ENCODE measurements around the gene LRRC72.
"Not testable (repeated sequence)": the region's sequence is repeated elsewhere in the genome, so short reads cannot be mapped to it uniquely, and the experiment has no call there.

Gene LRRC72

DNA sequence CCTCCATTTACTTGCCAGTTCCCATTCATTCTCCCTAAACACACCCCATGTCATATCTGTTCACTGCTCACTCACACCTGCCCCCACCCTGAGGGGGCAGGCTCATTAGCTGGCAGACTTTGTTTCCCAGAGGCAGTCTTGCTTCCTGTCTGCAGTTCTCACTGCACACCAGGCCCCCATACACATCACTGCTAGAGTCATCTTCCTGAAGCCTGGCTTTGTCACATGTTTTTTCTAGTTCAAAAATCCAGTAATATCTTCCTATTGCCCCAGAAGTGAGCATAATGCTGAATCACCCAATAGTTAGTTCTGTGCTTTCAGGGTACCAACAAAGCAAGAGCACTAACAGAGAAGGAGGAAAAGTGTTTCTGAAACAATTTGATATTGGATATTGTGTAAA, 1.9 kb downstream of the LRRC72 start:
- in situ Hi-C loops (cut with MboI; ENCODE audit: low sequenced_read_pairs), result no loop called here

- in situ Hi-C loops (cut with MboI; ENCODE audit: low sequenced_read_pairs), result no loop called here
Observed at GRCh38 chr7:16529697-16530096, 3.1 kb downstream of the LRRC72 start.

- in situ Hi-C loops (cut with MboI; ENCODE audit: low sequenced_read_pairs), result no loop called here
Observed at GRCh38 chr7:16531707-16532106, 5.1 kb downstream of the LRRC72 start.

GRCh38 chr7:16532272-16532671, 5.6 kb downstream of the LRRC72 start:
- in situ Hi-C loops (cut with MboI; ENCODE audit: low sequenced_read_pairs), result no loop called here

GRCh38 chr7:16535500-16535899, 8.9 kb downstream of the LRRC72 start:
- in situ Hi-C loops (cut with MboI; ENCODE audit: low sequenced_read_pairs), result no loop called here

DNA sequence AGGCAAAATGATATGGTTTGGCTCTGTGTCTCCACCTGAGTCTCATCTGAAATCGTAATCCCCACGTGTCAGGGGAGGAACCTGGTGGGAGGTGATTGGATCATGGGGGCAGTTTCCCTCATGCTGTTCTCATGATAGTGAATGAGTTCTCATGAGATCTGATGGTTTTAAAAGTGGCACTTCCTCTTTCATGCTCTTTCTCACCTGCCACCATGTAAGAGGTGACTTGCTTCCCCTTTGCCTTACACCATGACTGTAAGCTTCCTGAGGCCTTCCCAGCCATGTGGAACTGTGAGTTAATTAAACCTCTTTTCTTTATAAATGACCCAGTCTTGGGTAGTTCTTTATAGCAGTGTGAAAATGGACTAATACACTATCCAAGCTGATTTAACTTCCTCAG, 13.9 kb downstream of the LRRC72 start:
- in situ Hi-C loops (cut with MboI; ENCODE audit: low sequenced_read_pairs), result not testable (repeated sequence)

DNA sequence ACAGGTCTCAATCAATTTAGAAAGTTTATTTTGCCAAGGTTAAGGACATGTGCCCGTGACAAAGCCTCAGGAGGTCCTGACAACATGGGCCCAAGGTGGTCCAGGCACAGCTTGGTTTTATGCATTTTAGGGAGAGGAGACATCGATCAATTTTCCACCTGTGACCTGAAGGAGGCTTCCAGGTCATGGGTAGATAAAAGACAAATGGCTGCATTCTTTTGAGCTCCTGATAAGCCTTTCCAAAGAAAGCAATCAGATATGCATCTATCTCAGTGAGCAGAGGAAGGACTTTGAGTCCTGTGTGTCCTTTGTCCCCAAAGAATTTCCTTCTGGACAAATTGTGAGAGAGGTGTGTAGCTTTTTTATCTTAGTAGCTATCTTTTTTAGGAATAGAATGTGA, 15.8 kb downstream of the LRRC72 start:
- in situ Hi-C loops (cut with MboI; ENCODE audit: low sequenced_read_pairs), result no loop called here

GRCh38 chr7:16543456-16543855, 16.8 kb downstream of the LRRC72 start:
- in situ Hi-C loops (cut with MboI; ENCODE audit: low sequenced_read_pairs), result no loop called here

DNA sequence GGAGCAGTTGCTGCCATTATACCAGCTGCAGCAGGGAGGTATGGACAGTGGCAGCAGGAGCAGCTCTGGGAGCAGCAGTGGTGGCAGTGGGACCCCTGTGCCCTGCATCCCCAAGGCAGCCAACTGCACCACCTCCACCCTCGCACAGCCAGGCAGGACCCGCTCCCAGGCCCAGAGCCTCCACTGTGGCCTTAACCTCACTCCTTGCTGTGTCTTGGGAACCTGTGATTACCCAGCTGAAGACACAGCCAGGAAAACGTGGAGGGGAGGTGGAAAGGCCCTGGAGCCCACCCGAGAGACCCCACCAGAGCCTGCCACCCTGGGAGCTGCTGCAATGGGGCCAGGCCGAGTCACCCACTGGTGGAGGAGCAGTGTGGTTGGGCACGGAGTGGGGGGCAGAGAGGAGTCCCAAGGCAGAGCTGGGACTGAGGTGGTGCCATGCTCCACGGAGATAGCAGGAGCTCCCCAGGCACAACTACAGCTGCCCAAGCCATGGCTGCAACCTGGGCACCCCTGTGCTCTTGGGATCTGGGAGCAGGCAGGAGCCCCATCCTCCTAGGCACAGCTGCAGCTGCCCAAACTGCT, 20.4 kb downstream of the LRRC72 start:
- in situ Hi-C loops (cut with MboI; ENCODE audit: low sequenced_read_pairs), result no loop called here

GRCh38 chr7:16548428-16548827, 21.8 kb downstream of the LRRC72 start:
- in situ Hi-C loops (cut with MboI; ENCODE audit: low sequenced_read_pairs), result no loop called here

DNA sequence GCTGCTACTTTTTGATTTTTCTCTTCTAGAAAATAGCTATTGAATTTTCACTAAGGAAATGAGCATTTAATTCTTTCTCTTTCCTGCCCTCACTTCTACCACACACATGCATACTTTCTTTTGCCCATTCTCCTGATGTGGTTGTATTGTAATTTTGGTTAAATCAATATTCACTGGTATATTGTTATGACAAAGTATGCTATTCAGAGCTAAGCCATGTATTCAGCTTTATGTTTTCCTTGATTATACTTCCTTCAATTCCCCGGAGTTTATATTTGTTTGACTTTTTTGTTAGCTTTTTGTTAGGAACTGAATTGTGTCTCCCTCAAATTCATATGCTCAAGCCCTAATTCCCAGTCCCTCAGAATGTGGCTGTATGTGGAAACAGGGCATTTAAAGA, 24.0 kb downstream of the LRRC72 start:
- in situ Hi-C loops (cut with MboI; ENCODE audit: low sequenced_read_pairs), result loop anchor here (25.0 kb wide), 1 partner anchor 463 kb away; no protein-coding TSS in a partner anchor

- in situ Hi-C loops (cut with MboI; ENCODE audit: low sequenced_read_pairs), result loop anchor here (25.0 kb wide), 1 partner anchor 467 kb away; no protein-coding TSS in a partner anchor
Observed at GRCh38 chr7:16554518-16555236, 28.1 kb downstream of the LRRC72 start.

DNA sequence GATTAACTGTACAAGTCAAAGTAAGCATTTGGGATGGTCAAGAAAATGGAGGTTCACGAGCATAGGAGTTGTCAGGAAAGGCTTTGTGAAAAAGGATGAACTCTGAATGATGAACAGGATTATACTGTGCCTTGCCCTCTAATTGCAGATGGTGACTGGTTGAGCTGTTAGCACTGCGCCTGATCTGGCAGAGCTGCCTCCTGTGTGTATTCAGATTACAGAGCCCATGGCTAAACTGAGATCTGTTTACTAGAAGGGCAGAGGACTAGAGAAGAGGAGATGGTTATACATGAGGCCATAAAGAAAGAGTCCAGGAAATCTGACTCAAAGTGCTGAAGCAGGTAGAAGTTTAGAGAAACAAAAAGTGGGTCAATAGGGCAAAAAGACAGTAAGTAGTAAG, 29.7 kb downstream of the LRRC72 start:
- in situ Hi-C loops (cut with MboI; ENCODE audit: low sequenced_read_pairs), result loop anchor here (25.0 kb wide), 1 partner anchor 469 kb away; no protein-coding TSS in a partner anchor

DNA sequence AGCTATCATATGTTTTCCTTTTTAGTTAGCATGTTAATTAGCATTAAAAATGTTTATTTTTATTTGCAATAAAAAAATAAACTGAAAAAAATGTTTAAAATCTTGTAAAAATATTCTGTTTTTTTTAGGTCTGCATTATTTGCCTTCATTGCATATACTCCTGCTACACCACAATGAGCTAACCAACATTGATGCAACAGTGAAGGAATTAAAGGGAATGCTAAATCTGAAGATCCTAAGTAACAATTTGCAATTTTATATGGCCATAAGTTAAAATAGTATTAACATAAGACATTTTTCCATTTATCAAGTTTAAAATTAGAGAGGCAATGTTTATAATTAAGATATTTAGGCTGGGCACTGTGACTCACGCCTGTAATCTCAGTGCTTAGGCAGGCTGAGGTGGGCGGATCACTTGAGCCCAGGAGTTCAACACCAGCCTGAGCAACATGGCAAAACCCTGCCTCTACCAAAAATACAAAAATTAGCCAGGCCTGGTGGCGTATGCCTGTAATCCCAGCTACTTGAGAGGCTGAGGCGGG, 32.2 kb downstream of the LRRC72 start:
- in situ Hi-C loops (cut with MboI; ENCODE audit: low sequenced_read_pairs), result loop anchor here (25.0 kb wide), 1 partner anchor 472 kb away; no protein-coding TSS in a partner anchor

DNA sequence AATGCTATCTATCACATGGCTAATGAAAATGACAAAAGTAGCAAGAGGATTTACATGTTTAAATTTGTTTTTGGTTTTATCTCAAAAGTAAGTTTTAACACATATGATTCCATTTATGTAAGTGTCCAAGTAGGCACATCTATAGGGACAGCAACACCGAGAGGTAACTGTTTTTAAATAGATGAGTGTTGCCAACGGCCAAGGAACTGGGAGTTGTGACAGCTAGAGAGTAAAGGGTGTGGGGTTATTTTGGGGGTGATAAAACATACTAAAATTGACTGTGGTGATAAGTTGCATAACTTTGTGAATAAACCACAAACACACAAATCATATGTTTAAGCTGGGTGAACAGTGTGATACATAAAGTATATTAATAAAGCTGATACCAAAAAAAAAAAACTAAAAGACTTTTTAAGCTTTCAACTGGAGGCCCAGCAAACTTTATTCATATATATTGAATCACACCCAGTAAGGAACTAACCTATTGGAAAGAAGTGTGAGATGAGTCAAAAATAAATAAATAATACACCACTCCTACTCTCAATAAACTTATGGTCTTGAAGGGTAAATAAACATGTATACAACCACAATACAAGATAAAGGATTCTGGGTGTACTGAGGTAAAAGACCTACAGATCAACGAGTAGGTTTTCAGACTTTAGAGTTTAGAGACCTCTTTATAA, 33.0 kb downstream of the LRRC72 start:
- in situ Hi-C loops (cut with MboI; ENCODE audit: low sequenced_read_pairs), result loop anchor here (25.0 kb wide), 1 partner anchor 472 kb away; no protein-coding TSS in a partner anchor

GRCh38 chr7:16561943-16562342, 35.3 kb downstream of the LRRC72 start:
- in situ Hi-C loops (cut with MboI; ENCODE audit: low sequenced_read_pairs), result loop anchor here (25.0 kb wide), 1 partner anchor 475 kb away; no protein-coding TSS in a partner anchor

DNA sequence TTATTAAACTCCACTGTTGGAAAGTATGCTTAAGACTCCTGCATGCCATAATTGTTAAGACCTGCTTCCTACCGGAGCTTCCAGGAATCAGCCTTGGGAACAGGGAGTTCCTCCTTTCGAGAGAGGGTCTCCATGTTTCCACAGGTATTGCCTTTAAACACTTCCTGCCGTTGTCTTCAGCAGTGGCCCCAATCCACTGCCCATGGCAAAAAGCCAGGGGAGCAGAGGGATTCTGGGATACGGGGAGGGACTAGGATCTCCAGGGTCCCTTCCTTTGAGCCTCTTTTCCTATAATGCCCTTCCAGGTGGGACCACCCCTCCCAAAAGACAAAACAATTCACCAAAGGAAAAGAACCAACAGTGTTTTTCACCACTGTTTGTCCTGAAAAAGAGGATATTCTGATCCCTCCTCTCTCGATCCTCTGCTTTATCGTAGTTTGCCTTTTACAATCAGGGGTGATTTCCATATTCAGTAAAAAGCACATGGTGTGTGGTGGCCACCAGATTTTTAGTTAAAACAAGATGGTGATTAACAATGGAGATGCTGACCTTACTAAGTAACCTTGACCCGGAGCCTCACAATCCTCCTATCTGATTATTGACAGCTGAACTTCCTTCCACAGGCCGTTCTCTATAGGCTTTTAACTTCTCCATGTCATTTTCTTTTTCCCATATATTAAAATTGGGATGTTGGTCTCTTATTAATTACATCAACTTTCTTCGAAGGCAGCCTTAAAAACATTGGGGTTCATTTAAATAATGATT, 36.0 kb downstream of the LRRC72 start:
- in situ Hi-C loops (cut with MboI; ENCODE audit: low sequenced_read_pairs), result loop anchor here (25.0 kb wide), 1 partner anchor 475 kb away; no protein-coding TSS in a partner anchor

DNA sequence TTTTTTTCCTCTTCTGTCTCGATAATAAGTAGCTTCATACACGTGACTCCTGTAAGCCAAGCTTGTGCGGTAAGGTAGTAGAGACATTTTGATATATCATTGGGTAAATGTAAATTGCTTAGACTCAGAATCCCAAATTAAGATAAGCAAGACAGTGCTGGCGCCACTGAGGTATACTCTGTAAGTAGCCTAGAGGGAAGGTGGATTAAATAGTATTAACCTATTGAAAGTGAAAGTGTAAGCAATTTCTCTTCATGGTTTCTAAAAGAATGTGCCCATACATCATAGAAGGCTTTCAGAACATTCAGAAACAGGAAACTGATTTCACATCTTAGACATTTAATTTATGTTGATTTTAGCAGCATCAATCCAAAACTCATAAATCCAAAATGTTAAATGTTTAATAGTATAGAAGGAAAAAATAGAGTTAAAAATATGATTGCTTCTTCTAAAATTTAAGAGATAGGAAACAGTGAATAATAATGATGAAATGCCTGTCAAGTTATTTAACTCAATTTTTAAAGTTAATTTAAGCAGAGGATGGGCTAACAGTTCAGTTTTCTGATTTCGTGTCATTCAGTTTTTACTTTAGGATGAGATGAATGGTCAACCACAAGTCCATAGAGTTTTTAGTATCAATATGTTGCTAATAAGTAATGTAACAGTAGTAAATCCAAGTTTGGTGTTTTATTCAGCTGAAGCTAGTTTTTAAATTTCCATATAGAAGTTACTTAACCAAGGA, 36.8 kb downstream of the LRRC72 start:
- in situ Hi-C loops (cut with MboI; ENCODE audit: low sequenced_read_pairs), result loop anchor here (25.0 kb wide), 1 partner anchor 476 kb away; no protein-coding TSS in a partner anchor

- in situ Hi-C loops (cut with MboI; ENCODE audit: low sequenced_read_pairs), result loop anchor here (25.0 kb wide), 1 partner anchor 477 kb away; no protein-coding TSS in a partner anchor
Observed at GRCh38 chr7:16564023-16564380, 37.4 kb downstream of the LRRC72 start.

GRCh38 chr7:16564909-16565426, 38.3 kb downstream of the LRRC72 start:
- in situ Hi-C loops (cut with MboI; ENCODE audit: low sequenced_read_pairs), result loop anchor here (25.0 kb wide), 1 partner anchor 478 kb away; no protein-coding TSS in a partner anchor

Data from HL-60/S4 (cell line).